OCI-LY1 (cell line): ENCODE data around the gene PRPSAP1.

Experiments
- EZH2 ChIP-seq: fragments of 200-600 bp; sonication (generic), shearing (Covaris generic); IDR thresholded peaks from 2 replicates; pipeline ENCODE4 v1.8.0; 2017; ENCODE audit warnings: borderline replicate concordance, mixed run types, mild to moderate bottlenecking, antibody characterized with exemption, low read length, moderate library complexity, mixed read lengths
- TF ChIP-seq, protein P1 (sequence below): fragments of 200-600 bp; sonication (generic), shearing (Covaris generic); IDR thresholded peaks from 2 replicates; pipeline ENCODE4 v1.5.1; 2017; ENCODE audit warnings: mild to moderate bottlenecking, antibody characterized with exemption, low read length, moderate library complexity, mixed read lengths

DNA sequence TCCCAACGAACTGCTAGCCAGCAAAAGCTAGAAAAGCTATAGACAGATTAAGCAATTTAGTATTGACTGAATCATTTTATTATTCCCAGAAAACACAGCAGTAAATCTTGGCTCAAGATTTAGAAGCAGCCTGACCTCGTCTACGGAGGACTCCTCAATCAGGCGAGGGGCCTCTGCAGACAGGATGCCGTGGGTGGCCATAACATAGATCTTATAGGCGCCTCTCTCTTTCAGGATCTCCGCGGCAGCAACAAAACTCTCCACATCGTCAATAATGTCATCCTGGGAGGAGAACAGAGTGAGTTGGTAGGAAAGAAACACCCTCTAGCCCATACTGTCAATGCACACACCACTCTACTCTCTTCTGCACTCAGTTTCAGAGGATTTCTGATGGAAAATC lies 41.0 kb downstream of the PRPSAP1 start:
- TF ChIP-seq, protein P1, sequence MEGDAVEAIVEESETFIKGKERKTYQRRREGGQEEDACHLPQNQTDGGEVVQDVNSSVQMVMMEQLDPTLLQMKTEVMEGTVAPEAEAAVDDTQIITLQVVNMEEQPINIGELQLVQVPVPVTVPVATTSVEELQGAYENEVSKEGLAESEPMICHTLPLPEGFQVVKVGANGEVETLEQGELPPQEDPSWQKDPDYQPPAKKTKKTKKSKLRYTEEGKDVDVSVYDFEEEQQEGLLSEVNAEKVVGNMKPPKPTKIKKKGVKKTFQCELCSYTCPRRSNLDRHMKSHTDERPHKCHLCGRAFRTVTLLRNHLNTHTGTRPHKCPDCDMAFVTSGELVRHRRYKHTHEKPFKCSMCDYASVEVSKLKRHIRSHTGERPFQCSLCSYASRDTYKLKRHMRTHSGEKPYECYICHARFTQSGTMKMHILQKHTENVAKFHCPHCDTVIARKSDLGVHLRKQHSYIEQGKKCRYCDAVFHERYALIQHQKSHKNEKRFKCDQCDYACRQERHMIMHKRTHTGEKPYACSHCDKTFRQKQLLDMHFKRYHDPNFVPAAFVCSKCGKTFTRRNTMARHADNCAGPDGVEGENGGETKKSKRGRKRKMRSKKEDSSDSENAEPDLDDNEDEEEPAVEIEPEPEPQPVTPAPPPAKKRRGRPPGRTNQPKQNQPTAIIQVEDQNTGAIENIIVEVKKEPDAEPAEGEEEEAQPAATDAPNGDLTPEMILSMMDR: no peak
- TF ChIP-seq EZH2: no peak
